ENCODE results near the gene KIF5A.
"Not testable (repeated sequence)": the region's sequence is repeated elsewhere in the genome, so short reads cannot be mapped to it uniquely, and the experiment has no call there.

- not testable (repeated sequence) for TF ChIP-seq CTCF, POLR2A (IDR thresholded peaks at IDR 0.05)
Measured at GRCh38 chr12:57517718-57518117, 32.1 kb upstream of the KIF5A start.

Data from Peyer's patch (tissue), 4 donors.